Stimulated activated memory B cell treated with anti-CD40 and anti-IgM and Interleukin-4, amounts not matched to agents 10 μg/mL and 1 μg/mL and 100 μg/mL, for 72 hours (primary cell): ENCODE data around the gene MYO1F.
"Not testable (repeated sequence)": the region's sequence is repeated elsewhere in the genome, so short reads cannot be mapped to it uniquely, and the experiment has no call there.

ENCODE experiments used
- ATAC-seq: fragments of 150-1000 bp; cut with Tn5 transposase; 2 replicates; pipeline ENCODE4 v1.10.0; 2021
- H3K27ac Mint-ChIP-seq: one replicate; pipeline ENCODE4 v1.8.0; 2022; ENCODE audit warnings: mild to moderate bottlenecking, mixed read lengths
- H3K27me3 Mint-ChIP-seq: one replicate; pipeline ENCODE4 v1.8.0; 2022; ENCODE audit warnings: mixed read lengths
- H3K36me3 Mint-ChIP-seq: one replicate; pipeline ENCODE4 v1.8.0; 2022; ENCODE audit warnings: mixed read lengths
- H3K4me1 Mint-ChIP-seq: one replicate; pipeline ENCODE4 v1.8.0; 2022; ENCODE audit warnings: mixed read lengths
- H3K4me3 Mint-ChIP-seq: one replicate; pipeline ENCODE4 v1.8.0; 2022; ENCODE audit warnings: mild to moderate bottlenecking, moderate library complexity, mixed read lengths
- H3K9me3 Mint-ChIP-seq: one replicate; pipeline ENCODE4 v1.8.0; 2022; ENCODE audit warnings: mixed read lengths

Gene MYO1F

DNA sequence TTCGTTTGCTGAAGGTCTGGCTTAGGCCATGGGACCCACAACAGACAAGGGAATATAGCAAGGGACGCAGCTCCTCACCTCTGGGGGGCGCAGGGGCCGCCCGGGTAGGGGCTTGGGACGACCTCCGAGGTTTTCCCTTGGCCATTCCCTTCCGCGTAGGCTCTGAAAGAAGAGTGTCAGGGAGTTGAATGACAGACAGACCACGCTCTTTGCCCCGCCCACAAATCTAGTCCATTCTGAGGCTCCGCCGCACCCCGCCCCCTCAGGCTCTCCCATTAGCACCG is 51.9 kb downstream of the MYO1F start:
- Mint-ChIP-seq H3K36me3 (peaks cover 17% of the 10 kb centered on the region), H3K4me3 (no peak overlapping the region), H3K4me1 (no peaks in the 10 kb centered on the region), H3K27me3 (no peaks in the 10 kb centered on the region), H3K9me3 (no peaks in the 10 kb centered on the region), H3K27ac (no peak overlapping the region)
- no peak for ATAC-seq

DNA sequence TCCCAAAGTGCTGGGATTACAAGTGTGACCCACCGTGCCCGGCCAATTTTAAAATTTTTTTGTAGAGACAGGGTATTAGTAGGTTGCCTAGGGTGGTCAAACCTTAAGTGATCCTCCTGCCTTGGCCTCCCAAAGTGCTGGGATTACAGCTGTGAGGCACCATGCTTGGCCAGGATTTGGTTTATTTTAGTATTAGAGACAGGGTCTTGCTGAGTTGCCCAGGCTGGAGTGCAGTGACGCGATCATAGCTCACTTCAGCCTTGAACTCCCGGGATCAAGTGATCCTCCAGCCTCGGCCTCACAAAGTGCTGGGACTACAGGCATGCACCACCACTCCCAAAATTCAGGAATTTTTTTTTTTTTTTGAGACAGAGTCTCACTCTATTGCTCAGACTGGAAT is 57.9 kb downstream of the MYO1F start:
- ATAC-seq = no peak
- no peak overlapping the region for H3K4me3 Mint-ChIP-seq
- peaks cover 23% of the 10 kb centered on the region for H3K36me3 Mint-ChIP-seq
- no peak overlapping the region for H3K27ac Mint-ChIP-seq
- H3K27me3 Mint-ChIP-seq = no peaks in the 10 kb centered on the region
- H3K9me3 Mint-ChIP-seq = no peaks in the 10 kb centered on the region
- H3K4me1 Mint-ChIP-seq = peaks cover 17% of the 10 kb centered on the region

DNA sequence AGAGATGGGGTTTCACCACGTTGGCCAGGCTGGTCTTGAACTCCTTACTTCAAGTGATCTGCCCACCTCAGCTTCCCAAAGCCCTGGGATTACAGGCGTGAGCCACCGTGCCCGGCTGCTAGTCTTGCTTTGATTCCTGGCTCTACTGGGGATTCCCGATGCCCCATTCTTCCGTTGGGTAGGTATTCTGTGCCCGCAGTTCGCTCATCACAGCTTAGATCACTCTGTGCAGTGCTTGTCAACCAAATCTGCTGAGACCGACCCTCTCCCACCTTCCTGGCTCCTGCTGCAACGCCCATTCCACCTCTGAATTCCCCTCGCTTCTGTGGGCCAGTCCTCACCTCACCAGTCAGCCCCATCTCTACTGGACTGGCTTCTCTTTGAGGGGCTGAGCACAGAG is 58.7 kb downstream of the MYO1F start:
- no peak for ATAC-seq
- no peak overlapping the region for H3K4me3 Mint-ChIP-seq
- no peaks in the 10 kb centered on the region for H3K9me3 Mint-ChIP-seq
- peaks cover 23% of the 10 kb centered on the region for H3K36me3 Mint-ChIP-seq
- peaks cover 18% of the 10 kb centered on the region for H3K4me1 Mint-ChIP-seq
- H3K27ac Mint-ChIP-seq = peak overlapping the region; percentile 20
- no peaks in the 10 kb centered on the region for H3K27me3 Mint-ChIP-seq

DNA sequence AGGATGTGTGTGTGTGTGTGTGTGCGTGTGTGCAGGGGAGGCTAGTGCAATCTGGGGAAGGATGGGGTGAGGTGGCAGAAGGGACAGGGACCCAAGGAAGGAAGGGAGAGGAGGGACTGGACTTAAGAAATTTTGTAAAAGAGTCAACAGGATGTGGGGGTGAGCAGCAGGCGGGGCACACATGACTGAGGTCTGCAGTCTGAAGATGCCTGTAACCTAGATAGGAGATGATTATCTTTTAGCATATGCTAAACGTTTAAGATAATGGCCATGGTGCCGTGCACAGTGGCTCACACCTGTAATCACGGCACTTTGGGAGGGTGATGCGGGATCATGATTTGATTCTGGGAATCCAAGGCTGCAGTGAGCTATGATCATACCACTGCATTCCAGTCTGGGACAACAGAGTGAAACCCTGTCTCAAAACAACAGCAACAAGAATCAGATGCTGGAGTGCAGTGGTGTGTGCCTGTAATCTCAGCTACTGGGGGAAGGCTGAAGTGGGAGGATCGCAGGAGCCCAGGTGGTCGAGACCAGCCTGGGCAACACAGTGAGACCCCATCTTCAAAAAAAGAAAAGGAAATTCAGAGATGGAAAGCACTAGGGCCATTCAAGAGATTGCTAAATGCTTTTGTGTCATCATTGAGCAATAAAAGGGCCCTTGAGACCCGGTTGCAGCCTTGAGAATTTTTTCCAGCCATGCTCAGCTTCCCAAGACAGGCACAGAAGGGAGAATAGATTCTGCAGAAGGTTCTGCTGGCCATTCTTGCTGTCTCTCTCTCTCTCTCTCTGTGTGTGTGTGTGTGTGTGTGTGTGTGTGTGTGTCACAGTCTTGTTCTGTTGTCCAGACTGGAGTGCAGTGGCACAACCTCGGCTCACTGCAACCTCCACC is 59.4 kb downstream of the MYO1F start:
- peaks cover 23% of the 10 kb centered on the region for H3K36me3 Mint-ChIP-seq
- H3K9me3 Mint-ChIP-seq = no peaks in the 10 kb centered on the region
- H3K27ac Mint-ChIP-seq = peak overlapping the region; percentile 85
- H3K4me3 Mint-ChIP-seq = no peak overlapping the region
- peaks cover 25% of the 10 kb centered on the region for H3K4me1 Mint-ChIP-seq
- ATAC-seq = no peak
- H3K27me3 Mint-ChIP-seq = no peaks in the 10 kb centered on the region

DNA sequence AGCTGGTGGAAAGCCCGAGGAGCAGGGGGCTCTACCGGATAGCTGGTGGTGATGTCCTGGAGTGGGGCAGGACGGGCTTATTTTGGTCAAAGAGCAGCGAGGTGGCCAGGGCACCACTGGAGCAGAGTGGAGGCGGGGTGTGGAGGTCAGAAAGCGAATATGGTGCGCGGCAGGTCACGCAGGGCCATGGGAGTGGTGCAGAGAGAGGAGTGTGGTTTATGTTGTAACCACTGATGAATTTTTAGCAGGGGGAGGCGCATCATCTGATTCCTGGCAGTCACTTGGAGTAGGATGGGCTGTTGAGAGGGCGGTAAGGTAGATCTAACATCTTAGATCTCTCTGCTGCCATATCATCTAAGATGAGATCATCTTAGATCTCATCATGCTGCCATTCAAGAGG is 61.9 kb downstream of the MYO1F start:
- Mint-ChIP-seq H3K4me3 (no peak overlapping the region), H3K27me3 (no peaks in the 10 kb centered on the region), H3K27ac (peak overlapping the region; percentile 98), H3K4me1 (peaks cover 25% of the 10 kb centered on the region), H3K36me3 (peaks cover 7% of the 10 kb centered on the region), H3K9me3 (no peaks in the 10 kb centered on the region)
- ATAC-seq = no peak

DNA sequence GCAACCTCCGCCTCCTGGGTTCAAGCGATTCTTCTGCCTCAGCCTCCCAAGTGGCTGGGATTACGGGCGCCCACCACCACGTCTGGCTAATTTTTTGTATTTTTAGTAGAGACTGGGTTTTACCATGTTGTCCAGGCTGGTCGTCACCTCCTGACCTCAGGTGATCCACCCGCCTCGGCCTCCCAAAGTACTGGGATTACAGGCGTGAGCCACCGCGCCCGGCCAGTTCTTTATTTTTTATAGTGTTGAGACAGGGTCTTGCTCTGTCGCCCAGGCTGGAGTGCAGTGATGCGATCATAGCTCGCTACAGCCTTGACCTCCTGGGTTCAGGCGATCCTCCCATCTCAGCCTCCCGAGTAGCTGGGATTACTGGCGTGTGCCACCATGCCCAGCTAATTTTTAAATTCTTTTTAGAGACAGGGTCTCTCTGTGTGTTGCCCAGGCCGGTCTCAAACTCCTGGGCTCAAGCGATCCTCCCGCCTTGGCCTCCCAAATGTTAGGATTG is 62.7 kb downstream of the MYO1F start:
- H3K36me3 Mint-ChIP-seq, H3K9me3 Mint-ChIP-seq, H3K27me3 Mint-ChIP-seq, ATAC-seq: not testable (repeated sequence)
- Mint-ChIP-seq H3K4me1 (peaks cover 25% of the 10 kb centered on the region), H3K4me3 (peak overlapping the region; percentile 96), H3K27ac (peak overlapping the region; percentile 98)

DNA sequence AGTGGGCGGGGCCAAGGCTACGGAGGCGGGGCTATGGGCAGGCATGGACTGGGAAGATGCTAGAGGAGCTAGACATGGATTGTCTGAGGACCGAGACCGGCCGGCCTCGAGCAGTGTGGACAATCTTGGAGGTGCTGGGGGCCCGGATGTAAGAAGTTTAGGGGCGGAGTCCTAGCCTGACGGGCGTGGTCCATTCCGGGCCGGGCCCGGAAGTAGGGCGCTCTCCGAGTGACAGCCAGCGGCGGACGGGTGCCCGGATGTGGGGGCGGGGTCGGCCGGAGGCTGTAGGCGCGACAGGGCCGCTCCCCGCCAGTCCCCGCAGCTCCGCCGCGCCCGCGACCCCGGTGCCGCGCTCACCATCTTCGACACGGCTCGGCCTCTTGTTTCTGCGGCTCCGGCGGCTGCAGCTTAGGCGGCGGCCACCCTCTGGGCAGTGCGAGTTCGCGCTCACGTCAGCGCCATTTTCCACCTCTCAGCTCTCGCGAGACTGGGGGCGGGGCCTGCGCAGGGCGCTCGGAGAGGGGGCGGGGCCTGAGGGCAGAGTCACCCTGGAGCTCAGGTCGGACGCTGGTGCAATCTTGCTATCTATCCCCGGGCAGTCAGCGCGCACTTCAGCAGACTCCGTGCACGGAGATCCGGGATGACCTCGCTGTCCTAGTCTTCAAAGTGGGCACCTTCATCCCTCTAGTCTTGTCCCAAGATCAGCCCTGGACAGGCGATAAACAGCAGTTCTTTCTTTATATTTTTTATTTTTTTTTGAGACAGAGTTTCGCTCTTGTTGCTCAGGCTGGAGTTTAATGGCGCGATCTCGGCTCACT is 63.3 kb downstream of the MYO1F start, which contains the start of gene ZNF414:
ZNF414 (minus strand) TSS at position 481 of the 818 bp plus-strand sequence; CDS start at position 360, 121 bp downstream.
- H3K4me3 Mint-ChIP-seq = peak within 1 kb of the TSS; percentile 96

DNA sequence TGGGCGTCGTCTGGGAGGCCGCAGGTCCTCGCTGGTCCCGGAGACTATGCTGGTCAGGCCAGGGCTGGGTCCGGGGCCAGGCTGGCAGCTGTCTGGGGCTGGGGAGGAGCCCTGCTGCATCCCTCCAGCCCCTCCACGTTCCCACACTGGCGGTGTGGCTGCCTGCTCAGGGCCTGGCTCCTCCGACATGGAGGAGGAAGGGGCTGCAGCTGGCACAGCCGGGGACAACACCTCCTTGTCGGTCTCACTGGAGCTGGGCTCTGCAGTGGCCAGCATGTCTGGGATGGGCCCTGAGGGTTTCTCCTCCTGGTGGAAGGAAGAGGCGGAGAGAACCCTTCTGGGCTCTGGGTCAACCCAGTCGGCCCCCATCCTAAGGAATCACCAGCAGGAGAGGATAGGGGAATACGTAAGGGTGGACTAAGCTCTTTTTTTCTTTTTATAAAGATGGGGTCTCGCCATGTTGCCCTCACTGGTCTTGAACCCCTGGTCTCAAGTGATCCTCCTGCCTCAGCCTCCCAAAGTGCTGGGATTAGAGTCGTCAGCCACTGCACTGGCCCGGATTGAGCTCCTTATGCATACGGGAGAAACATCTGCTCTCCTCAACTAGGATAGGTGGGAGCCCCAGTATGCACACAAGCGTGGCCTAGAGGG is 64.1 kb downstream of the MYO1F start:
- H3K4me1 Mint-ChIP-seq = peaks cover 24% of the 10 kb centered on the region

More for the DNA sequence above, 63.3 kb downstream of the MYO1F start, which contains the start of gene ZNF414:
- H3K9me3 Mint-ChIP-seq = no peaks in the 10 kb centered on the region
- ATAC-seq = peak; percentile 95
- H3K27me3 Mint-ChIP-seq = no peaks in the 10 kb centered on the region
- peak within 1 kb of the TSS; percentile 98 for H3K27ac Mint-ChIP-seq
- peaks cover 25% of the 10 kb centered on the region for H3K4me1 Mint-ChIP-seq
- H3K36me3 Mint-ChIP-seq = peaks cover 7% of the 10 kb centered on the region

DNA sequence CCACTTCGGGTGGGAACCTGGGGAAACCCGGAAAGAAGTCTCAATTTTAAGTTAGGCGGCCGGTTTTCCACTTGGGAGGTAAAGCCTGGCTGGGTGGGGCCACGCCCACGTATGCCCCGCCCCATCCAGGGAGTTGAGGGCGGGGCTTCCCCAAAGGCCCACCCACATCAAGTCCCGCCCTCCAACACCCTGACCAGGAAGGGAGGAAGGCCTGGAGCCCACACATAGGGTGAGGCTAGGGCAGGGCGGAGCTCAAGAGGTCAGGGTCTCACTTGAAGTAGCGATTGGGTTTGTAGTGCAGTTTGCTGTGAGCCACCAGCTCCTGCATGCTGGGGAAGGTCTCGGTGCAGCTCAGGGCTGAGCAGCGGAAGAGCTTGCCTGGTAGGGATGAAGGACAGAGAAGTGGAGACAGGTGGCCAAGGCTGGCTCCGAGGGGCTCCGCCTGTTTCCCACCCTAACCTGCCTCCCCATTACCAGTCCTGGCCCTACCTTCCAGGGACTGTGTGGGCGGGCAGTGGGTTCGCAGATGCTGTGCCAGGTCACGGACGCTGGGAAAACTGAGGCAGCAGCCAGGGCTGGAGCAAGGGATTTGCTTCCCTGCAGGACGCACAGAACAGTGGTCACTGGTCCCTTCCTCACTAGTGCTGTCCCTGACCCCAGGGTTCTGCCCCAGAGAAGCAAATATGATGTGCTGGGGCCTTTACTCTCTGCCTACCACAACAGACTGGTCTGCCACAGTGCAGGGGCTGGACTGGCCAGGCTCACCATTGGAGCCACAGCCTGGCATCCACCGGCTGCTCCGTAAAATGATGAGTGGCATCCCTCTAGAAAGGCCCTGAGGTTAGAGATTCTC is 64.9 kb downstream of the MYO1F start:
- Mint-ChIP-seq H3K27ac (peak overlapping the region; percentile 23), H3K4me1 (peaks cover 16% of the 10 kb centered on the region), H3K9me3 (no peaks in the 10 kb centered on the region), H3K36me3 (peaks cover 7% of the 10 kb centered on the region), H3K4me3 (peak overlapping the region; percentile 7), H3K27me3 (no peaks in the 10 kb centered on the region)
- ATAC-seq = no peak

More for the DNA sequence above, 64.1 kb downstream of the MYO1F start:
- no peaks in the 10 kb centered on the region for H3K9me3 Mint-ChIP-seq
- H3K27ac Mint-ChIP-seq = peak overlapping the region; percentile 98
- H3K27me3 Mint-ChIP-seq = no peaks in the 10 kb centered on the region
- peak overlapping the region; percentile 96 for H3K4me3 Mint-ChIP-seq
- ATAC-seq = no peak
- peaks cover 7% of the 10 kb centered on the region for H3K36me3 Mint-ChIP-seq

DNA sequence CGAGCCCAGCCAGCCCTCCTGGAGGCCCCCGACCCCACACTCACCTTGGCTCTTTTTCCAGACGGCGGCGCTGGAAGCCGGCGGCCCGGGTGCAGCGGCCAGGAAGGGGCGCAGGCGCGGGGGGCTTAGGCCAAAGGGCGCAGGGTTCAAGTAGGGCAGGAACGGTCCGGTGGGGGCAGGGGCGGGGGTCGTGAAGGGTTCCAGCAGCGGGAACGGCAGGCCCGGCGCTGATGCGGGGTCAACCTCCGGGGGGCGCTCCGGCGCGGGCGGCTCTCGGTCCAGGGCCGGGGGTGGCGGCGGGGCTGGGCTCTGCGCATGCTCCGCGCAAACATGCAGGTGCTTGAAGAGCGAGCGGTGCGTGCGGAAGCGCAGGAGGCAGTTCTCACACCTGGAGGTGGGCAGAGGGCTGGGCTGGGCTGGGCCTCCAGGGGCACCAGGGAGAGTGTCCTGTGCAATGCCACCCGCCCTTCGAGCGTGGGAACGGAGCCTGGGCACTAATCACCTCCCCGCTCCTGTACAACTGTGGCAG is 65.6 kb downstream of the MYO1F start:
- Mint-ChIP-seq H3K4me3 (no peak overlapping the region), H3K36me3 (peaks cover 7% of the 10 kb centered on the region), H3K27ac (peak overlapping the region; percentile 23), H3K27me3 (no peaks in the 10 kb centered on the region), H3K9me3 (no peaks in the 10 kb centered on the region), H3K4me1 (peaks cover 14% of the 10 kb centered on the region)
- ATAC-seq = no peak

DNA sequence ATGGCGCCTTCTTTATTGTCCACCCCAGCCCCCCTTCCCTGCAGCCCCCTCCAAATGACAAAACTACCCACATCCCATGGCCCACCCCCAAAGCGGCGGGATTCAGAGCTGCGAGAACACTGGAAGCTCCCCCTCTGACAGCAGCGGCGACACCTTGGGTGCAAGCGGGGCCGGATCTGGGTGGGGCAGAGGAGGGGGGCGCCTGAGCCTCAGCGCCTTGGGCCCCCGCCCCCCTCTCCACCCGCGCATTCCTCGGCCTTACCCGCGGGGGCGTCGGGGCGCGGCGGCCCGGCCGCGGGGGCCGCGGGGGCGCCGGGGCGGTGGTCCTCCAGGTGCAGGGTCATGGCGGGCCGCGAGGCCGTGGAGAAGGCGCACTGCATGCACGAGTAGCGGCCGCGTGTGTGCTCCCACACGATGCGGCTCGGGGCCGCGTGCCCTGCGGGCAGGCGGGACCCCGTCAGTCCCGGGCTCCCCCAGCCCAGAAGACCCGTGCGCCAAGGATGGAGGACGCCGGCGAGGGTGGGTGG is 66.6 kb downstream of the MYO1F start:
- no peaks in the 10 kb centered on the region for H3K27me3 Mint-ChIP-seq
- no peak overlapping the region for H3K27ac Mint-ChIP-seq
- H3K4me3 Mint-ChIP-seq = no peak overlapping the region
- peaks cover 23% of the 10 kb centered on the region for H3K4me1 Mint-ChIP-seq
- ATAC-seq = no peak
- peaks cover 7% of the 10 kb centered on the region for H3K36me3 Mint-ChIP-seq
- H3K9me3 Mint-ChIP-seq = no peaks in the 10 kb centered on the region

DNA sequence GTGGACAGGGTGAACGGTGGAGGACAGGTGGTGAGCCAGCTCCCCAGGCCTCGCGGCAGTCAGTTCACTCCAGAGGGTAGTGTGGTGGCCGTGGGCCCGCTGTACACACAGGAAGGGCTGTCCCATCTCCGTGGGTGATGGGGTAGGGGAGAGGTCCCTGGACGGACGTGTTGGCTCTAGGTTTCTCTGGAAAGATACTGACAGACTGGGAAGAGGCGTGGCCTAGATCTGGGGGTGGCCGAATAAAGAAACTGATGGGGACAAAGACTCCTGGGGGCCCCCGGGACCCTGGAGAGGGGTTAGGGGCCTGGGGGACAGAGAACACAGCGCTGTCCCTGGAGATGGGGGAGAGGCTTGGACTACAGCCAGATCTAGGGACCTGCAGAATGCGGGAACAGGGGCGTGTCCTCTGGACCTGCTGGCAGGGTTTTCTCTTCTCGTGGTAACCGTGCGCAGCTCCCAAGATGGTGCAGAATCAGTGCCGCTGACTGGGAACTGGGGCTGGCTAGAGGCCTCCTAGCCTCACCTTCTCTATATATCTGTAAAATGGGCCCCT is 70.8 kb downstream of the MYO1F start:
- ATAC-seq = no peak
- H3K4me3 Mint-ChIP-seq = peak overlapping the region; percentile 99
- no peaks in the 10 kb centered on the region for H3K9me3 Mint-ChIP-seq
- H3K36me3 Mint-ChIP-seq = peaks cover 7% of the 10 kb centered on the region
- H3K27me3 Mint-ChIP-seq = peaks cover 15% of the 10 kb centered on the region
- peaks cover 23% of the 10 kb centered on the region for H3K4me1 Mint-ChIP-seq
- peak overlapping the region; percentile 83 for H3K27ac Mint-ChIP-seq

DNA sequence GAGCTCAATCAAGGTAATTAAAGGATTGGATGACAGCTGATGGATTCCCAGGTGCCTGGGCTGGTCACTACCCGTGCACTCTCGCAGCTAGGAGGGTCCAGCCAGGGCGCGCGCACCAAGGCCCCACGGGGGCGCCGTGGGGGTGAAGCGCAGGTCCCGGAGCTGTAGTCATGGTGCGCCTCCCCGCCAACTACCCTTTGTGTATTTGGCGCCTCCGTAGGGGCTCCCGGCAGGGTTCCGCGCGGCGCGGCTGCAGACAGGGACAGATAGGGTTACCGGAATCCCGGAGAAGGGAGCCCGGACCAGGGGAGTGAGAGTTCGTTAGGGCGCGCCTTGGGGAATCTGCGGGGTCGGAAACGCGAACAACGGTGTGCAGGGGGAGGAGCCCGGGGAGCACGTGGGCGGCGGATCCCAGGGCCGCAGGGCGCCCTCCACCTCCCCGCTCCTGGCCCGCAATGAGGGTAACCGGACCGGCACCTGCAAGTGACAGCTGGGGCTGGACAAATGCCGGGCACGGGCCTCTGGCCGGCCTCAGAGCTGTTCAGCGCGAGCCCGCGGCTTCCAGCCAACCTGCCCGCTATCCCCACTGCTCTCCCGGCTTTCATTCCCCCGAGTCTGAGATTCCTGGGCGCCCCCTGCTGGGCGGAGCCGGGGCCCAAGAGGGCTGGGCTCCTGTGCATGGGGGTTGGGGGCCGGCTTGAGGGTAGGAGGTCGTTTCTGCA is 71.4 kb downstream of the MYO1F start:
- Mint-ChIP-seq H3K9me3 (no peaks in the 10 kb centered on the region), H3K4me3 (peak overlapping the region; percentile 99), H3K36me3 (peaks cover 7% of the 10 kb centered on the region), H3K27ac (peak overlapping the region; percentile 83), H3K4me1 (peaks cover 23% of the 10 kb centered on the region), H3K27me3 (peaks cover 15% of the 10 kb centered on the region)
- peak; percentile 76 for ATAC-seq
